OCI-LY7 (cell line): ENCODE measurements around the gene RHOA.
"Not testable (repeated sequence)": the region's sequence is repeated elsewhere in the genome, so short reads cannot be mapped to it uniquely, and the experiment has no call there.

Experiments used
- CTCF ChIP-seq: fragments of 200-600 bp; sonication (generic); conservative IDR thresholded peaks from 2 replicates; pipeline ENCODE4 v1.5.1; 2014; ENCODE audit warnings: mild to moderate bottlenecking, antibody characterized with exemption, low read length, moderate library complexity, mixed read lengths
- EZH2phosphoT487 ChIP-seq: fragments of 200-600 bp; sonication (generic); IDR thresholded peaks from 2 replicates; pipeline ENCODE4 v1.6.1; 2018; ENCODE audit warnings: low read depth, borderline replicate concordance, mild to moderate bottlenecking, mixed run types, antibody characterized with exemption, low read length, moderate library complexity, mixed read lengths

- TF ChIP-seq CTCF: 0 out of 2 replicates have a peak, but pooled peaks have one; percentile 11
- not testable (repeated sequence) for TF ChIP-seq EZH2phosphoT487
Measured at GRCh38 chr3:49357095-49357442, 54.7 kb downstream of the RHOA start.
